Measurements from ENCODE around the gene ANKRD11.
"Not testable (repeated sequence)": the region's sequence is repeated elsewhere in the genome, so short reads cannot be mapped to it uniquely, and the experiment has no call there.

ANKRD11 gene

DNA sequence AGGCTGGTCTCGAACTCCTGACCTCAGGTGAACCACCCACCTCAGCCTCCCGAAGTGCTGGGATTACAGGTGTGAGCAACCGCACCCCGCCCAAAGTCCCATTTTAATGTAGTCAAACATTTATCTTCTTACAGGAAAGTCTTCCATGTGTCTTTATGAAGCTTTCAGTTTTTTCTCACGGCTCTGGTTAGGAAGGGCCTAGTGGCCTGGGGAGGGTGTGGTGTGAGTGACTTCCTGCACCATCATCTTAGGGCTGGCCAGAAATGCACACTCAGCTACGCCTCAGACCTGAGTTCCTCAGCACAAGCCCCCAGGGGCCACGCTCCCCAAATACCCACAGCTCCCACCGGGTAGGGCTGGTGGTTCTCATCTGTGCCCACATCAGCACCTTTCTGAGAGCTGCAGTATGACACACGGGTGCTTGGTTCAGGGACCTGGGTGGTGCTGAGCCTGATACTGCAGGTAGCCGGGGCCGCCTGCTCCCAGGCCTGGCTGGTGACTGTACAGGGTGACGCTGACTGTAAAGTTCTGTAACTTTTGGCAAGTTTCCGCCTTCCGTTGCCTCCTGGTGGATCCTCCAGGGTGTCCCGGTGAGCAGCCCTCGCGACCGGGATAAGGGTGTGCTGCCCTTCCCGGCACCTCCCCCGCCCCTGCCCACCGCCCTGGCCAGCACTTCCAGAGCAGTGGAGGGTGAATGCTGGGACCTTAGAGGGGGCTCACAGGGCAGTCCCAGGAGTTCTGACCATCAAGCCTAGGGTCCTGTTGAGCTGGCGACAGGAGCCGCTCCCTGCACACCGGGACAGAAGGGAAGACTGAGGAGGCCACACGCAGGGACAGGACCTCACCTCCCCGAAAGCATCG lies 220.3 kb downstream of the ANKRD11 start:
- no peak overlapping the region for H4K91ac ChIP-seq (ENCODE audit: low read depth, low read length)
- H3K9me3 ChIP-seq (ENCODE audit: insufficient read depth, low read depth, low read length) = no peaks in the 10 kb centered on the region
- no peak overlapping the region for H4K12ac ChIP-seq (ENCODE audit: low read depth, low read length)
- no peak overlapping the region for H2BK5ac ChIP-seq (ENCODE audit: low read depth, low read length, poor library complexity)
- H3K4me3 ChIP-seq (ENCODE audit: low read depth, low read length) = no peak overlapping the region
- H3K4ac ChIP-seq (ENCODE audit: low read depth, low read length) = no peak overlapping the region
- H2AFZ ChIP-seq (ENCODE audit: insufficient read depth, low read length, poor library complexity) = no peak overlapping the region
- peaks cover 71 to 72% of the 10 kb centered on the region in 2 experiments for H3K36me3 ChIP-seq (ENCODE audit: control insufficient read depth in 1 of 2, insufficient read depth in 2 of 2, low read length in 2 of 2)
- no peak overlapping the region for H3K9ac ChIP-seq (ENCODE audit: low read length)
- H2AK5ac ChIP-seq (ENCODE audit: low read length) = no peak overlapping the region
- H4K8ac ChIP-seq (ENCODE audit: low read depth, low read length) = no peak overlapping the region
- H3K79me2 ChIP-seq (ENCODE audit: control insufficient read depth, insufficient read depth, low read length, poor library complexity) = no peaks in the 10 kb centered on the region
- H3K14ac ChIP-seq (ENCODE audit: low read length) = no peak overlapping the region
- no peak overlapping the region for H3K4me2 ChIP-seq (ENCODE audit: low read length)
- DNase-seq = no peak
- no peak overlapping the region for H2BK120ac ChIP-seq (ENCODE audit: insufficient read depth, low read length, poor library complexity)
- no CpG with 5 or more reads among the region's 27 CpGs for WGBS (ENCODE audit: extremely low coverage, insufficient coverage, insufficient read length)
- no peak overlapping the region for H2BK12ac ChIP-seq (ENCODE audit: low read length)
- H3K27ac ChIP-seq (ENCODE audit: low read depth, low read length) = no peak overlapping the region
- no peak overlapping the region for H3K23ac ChIP-seq (ENCODE audit: low read length)
- no peaks in the 10 kb centered on the region for H3K79me1 ChIP-seq (ENCODE audit: low read length)
- no peaks in the 10 kb centered on the region for H3K27me3 ChIP-seq (ENCODE audit: insufficient read depth, low read length)
- H3K4me1 ChIP-seq (ENCODE audit: control insufficient read depth in 1 of 2, insufficient read depth in 2 of 2, low read length in 2 of 2) = no peaks in the 10 kb centered on the region
- no peak overlapping the region for H3K18ac ChIP-seq (ENCODE audit: low read length)

DNA sequence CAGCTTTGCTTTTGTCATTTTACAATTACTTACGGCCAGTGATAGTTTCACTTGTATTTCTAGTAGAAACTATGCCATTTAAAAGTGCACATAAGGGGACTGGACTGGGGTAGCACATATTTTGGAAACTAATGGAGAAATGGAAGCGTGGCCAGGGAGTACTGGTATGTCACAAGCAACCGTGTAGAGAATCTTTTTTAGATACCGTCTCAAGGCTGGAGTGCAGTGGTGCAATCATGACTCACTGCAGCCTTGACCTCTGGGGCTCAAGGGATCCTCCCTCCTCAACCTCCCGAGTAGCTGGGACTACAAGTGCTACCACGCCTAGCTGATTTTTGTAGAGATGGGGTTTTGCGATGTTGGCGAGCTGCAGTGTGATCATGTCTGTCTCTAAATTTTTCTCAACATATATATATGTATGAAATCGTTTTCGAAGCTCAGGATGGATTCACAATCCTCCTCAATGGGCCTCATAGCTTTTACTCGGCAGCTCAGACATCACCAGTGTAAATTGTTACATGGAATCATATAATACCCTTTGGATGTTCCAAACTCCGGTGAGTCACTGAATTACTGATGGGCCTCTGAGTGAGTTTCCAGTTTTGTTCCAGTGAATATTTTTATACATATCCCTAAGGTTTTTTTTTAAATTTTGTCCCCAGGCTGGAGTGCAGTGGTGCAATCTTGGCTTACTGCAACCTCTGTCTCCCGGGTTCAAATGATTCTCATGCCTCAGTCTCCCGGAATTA lies 221.2 kb downstream of the ANKRD11 start:
- Histone ChIP-seq H3K79me2 (ENCODE audit: control insufficient read depth, insufficient read depth, low read length, poor library complexity) (no peaks in the 10 kb centered on the region), H4K8ac (ENCODE audit: low read depth, low read length) (no peak overlapping the region), H2BK12ac (ENCODE audit: low read length) (no peak overlapping the region), H2BK5ac (ENCODE audit: low read depth, low read length, poor library complexity) (no peak overlapping the region), H3K4ac (ENCODE audit: low read depth, low read length) (no peak overlapping the region), H3K27ac (ENCODE audit: low read depth, low read length) (no peak overlapping the region), H3K9me3 (ENCODE audit: insufficient read depth, low read depth, low read length) (peaks cover 3% of the 10 kb centered on the region), H3K18ac (ENCODE audit: low read length) (no peak overlapping the region), H2AK5ac (ENCODE audit: low read length) (no peak overlapping the region), H4K12ac (ENCODE audit: low read depth, low read length) (no peak overlapping the region), H3K4me3 (ENCODE audit: low read depth, low read length) (no peak overlapping the region), H3K4me1 (ENCODE audit: control insufficient read depth in 1 of 2, insufficient read depth in 2 of 2, low read length in 2 of 2) (no peaks in the 10 kb centered on the region), H4K91ac (ENCODE audit: low read depth, low read length) (no peak overlapping the region), H2BK120ac (ENCODE audit: insufficient read depth, low read length, poor library complexity) (no peak overlapping the region), H3K23ac (ENCODE audit: low read length) (no peak overlapping the region), H3K36me3 (ENCODE audit: control insufficient read depth in 1 of 2, insufficient read depth in 2 of 2, low read length in 2 of 2) (peaks cover 70 to 71% of the 10 kb centered on the region in 2 experiments), H2AFZ (ENCODE audit: insufficient read depth, low read length, poor library complexity) (no peak overlapping the region), H3K4me2 (ENCODE audit: low read length) (no peak overlapping the region), H3K9ac (ENCODE audit: low read length) (no peak overlapping the region), H3K79me1 (ENCODE audit: low read length) (no peaks in the 10 kb centered on the region), H3K27me3 (ENCODE audit: insufficient read depth, low read length) (no peaks in the 10 kb centered on the region), H3K14ac (ENCODE audit: low read length) (no peak overlapping the region)
- WGBS (ENCODE audit: extremely low coverage, insufficient coverage, insufficient read length) = no CpG with 5 or more reads among the region's 14 CpGs
- peak; percentile 27 to 61 for DNase-seq

DNA sequence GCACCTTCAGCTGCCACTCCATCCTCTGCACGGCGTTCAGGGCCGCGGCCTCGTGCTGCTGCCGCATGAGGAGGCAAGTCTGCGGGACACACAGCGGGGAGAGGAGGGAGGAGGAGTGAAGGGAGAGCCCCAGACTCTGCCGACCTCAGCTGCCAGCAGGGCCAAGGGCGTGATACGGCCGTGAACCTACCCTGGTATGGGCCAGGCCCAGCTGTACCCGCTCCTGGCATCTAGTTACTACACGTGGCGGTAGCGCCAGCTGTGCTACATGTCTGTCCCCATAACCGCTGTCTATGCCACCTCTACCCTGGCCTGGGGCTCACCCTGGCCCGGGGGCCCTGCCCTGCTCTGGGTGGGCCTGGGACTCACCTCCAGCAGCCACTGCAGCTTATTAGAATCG lies 221.8 kb downstream of the ANKRD11 start:
- H3K27me3 ChIP-seq (ENCODE audit: insufficient read depth, low read length) = no peaks in the 10 kb centered on the region
- H3K23ac ChIP-seq (ENCODE audit: low read length) = no peak overlapping the region
- no peaks in the 10 kb centered on the region for H3K79me1 ChIP-seq (ENCODE audit: low read length)
- no peaks in the 10 kb centered on the region for H3K79me2 ChIP-seq (ENCODE audit: control insufficient read depth, insufficient read depth, low read length, poor library complexity)
- H3K4me3 ChIP-seq (ENCODE audit: low read depth, low read length) = no peak overlapping the region
- H2AK5ac ChIP-seq (ENCODE audit: low read length) = no peak overlapping the region
- no peak overlapping the region for H3K18ac ChIP-seq (ENCODE audit: low read length)
- no peak overlapping the region for H4K8ac ChIP-seq (ENCODE audit: low read depth, low read length)
- no peak overlapping the region for H2AFZ ChIP-seq (ENCODE audit: insufficient read depth, low read length, poor library complexity)
- no peak overlapping the region for H4K91ac ChIP-seq (ENCODE audit: low read depth, low read length)
- H2BK12ac ChIP-seq (ENCODE audit: low read length) = no peak overlapping the region
- no peaks in the 10 kb centered on the region for H3K4me1 ChIP-seq (ENCODE audit: control insufficient read depth in 1 of 2, insufficient read depth in 2 of 2, low read length in 2 of 2)
- H3K4me2 ChIP-seq (ENCODE audit: low read length) = no peak overlapping the region
- H2BK120ac ChIP-seq (ENCODE audit: insufficient read depth, low read length, poor library complexity) = no peak overlapping the region
- H3K9ac ChIP-seq (ENCODE audit: low read length) = no peak overlapping the region
- H3K36me3 ChIP-seq (ENCODE audit: control insufficient read depth in 1 of 2, insufficient read depth in 2 of 2, low read length in 2 of 2) = peaks cover 64 to 66% of the 10 kb centered on the region in 2 experiments
- H3K14ac ChIP-seq (ENCODE audit: low read length) = no peak overlapping the region
- H3K27ac ChIP-seq (ENCODE audit: low read depth, low read length) = no peak overlapping the region
- H4K12ac ChIP-seq (ENCODE audit: low read depth, low read length) = no peak overlapping the region
- peaks cover 4% of the 10 kb centered on the region for H3K9me3 ChIP-seq (ENCODE audit: insufficient read depth, low read depth, low read length)
- DNase-seq = no peak
- no peak overlapping the region for H3K4ac ChIP-seq (ENCODE audit: low read depth, low read length)
- no peak overlapping the region for H2BK5ac ChIP-seq (ENCODE audit: low read depth, low read length, poor library complexity)
- WGBS (ENCODE audit: extremely low coverage, insufficient coverage, insufficient read length) = no CpG with 5 or more reads among the region's 19 CpGs

DNA sequence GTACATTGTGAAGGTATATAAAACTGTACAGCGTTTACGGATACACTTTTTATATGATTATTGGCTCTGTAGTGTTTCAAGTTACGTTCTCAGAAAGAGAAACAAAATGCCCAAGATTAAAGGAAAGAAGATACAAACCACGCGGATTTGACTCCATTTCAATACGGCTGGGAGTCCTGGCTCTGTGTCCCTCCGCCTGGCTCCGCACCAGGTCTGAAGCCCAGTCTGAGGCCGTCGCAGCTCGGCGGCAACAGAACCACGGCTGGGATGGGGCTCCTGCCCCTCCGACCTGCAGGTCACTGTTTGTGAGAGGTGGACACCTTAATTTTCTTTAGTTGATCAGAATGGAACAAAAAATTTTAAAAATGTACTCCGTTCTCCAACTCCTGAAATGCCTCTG lies 222.6 kb downstream of the ANKRD11 start:
- H3K23ac ChIP-seq (ENCODE audit: low read length); H2BK12ac ChIP-seq (ENCODE audit: low read length); H2AFZ ChIP-seq (ENCODE audit: insufficient read depth, low read length, poor library complexity); H3K14ac ChIP-seq (ENCODE audit: low read length); H3K79me1 ChIP-seq (ENCODE audit: low read length); H4K91ac ChIP-seq (ENCODE audit: low read depth, low read length); H3K4ac ChIP-seq (ENCODE audit: low read depth, low read length); H3K4me2 ChIP-seq (ENCODE audit: low read length); H4K8ac ChIP-seq (ENCODE audit: low read depth, low read length); H2BK5ac ChIP-seq (ENCODE audit: low read depth, low read length, poor library complexity); H2BK120ac ChIP-seq (ENCODE audit: insufficient read depth, low read length, poor library complexity); H3K18ac ChIP-seq (ENCODE audit: low read length); H4K12ac ChIP-seq (ENCODE audit: low read depth, low read length); H3K4me1 ChIP-seq (ENCODE audit: control insufficient read depth in 1 of 2, insufficient read depth in 2 of 2, low read length in 2 of 2); H3K4me3 ChIP-seq (ENCODE audit: low read depth, low read length); DNase-seq; H3K27ac ChIP-seq (ENCODE audit: low read depth, low read length); H3K9me3 ChIP-seq (ENCODE audit: insufficient read depth, low read depth, low read length); H2AK5ac ChIP-seq (ENCODE audit: low read length); H3K27me3 ChIP-seq (ENCODE audit: insufficient read depth, low read length); H3K9ac ChIP-seq (ENCODE audit: low read length); H3K79me2 ChIP-seq (ENCODE audit: control insufficient read depth, insufficient read depth, low read length, poor library complexity): not testable (repeated sequence)
- peaks cover 60 to 63% of the 10 kb centered on the region in 2 experiments for H3K36me3 ChIP-seq (ENCODE audit: control insufficient read depth in 1 of 2, insufficient read depth in 2 of 2, low read length in 2 of 2)
- WGBS (ENCODE audit: extremely low coverage, insufficient coverage, insufficient read length) = no CpG with 5 or more reads among the region's 15 CpGs

Measured in trophoblast cell (in vitro differentiated cells and primary cell).